Choroid plexus epithelial cell (primary cell): Measurements from ENCODE around the gene IHH.

Experiments
- DNase-seq: peaks from one replicate; pipeline ENCODE4 v3.0.0-alpha.2; 2010; ENCODE audit warnings: low read depth
- H3K4me3 ChIP-seq: 2 replicates; pipeline ENCODE4 v1.5.1; 2011; ENCODE audit warnings: low read depth, mild to moderate bottlenecking, control low read depth, low read length, moderate library complexity
- TF ChIP-seq, protein P1 (sequence below): conservative IDR thresholded peaks from 2 replicates; pipeline ENCODE4 v1.5.1; 2011; ENCODE audit warnings: low read depth, mild to moderate bottlenecking, control low read depth, inconsistent platforms, low read length, moderate library complexity

IHH gene

DNA sequence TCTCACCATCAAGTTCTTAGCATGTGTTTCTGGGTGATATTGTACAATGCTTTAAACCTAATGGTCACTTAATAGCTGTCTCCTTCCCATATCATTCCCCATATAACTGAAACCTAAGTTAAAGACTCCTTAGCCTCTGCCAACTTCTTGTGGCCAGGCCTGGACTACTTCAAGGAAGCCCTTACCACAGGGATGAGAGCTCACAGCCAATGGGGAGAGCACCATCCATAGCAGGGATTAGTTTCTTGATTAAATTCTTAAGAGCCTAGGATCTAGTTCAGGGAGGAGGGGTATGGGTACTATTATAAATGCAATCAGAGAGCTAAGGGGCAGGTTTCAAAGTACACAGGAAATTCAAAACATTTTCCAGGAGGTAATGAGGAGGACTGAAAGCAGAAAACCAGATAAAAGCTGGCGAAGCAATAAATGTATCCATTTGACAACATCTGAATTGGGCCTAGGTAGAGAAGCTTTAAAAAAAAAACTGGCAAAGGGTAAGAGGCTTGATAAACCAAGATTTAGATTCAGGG, 34.8 kb upstream of the IHH start:
- TF ChIP-seq, protein P1, sequence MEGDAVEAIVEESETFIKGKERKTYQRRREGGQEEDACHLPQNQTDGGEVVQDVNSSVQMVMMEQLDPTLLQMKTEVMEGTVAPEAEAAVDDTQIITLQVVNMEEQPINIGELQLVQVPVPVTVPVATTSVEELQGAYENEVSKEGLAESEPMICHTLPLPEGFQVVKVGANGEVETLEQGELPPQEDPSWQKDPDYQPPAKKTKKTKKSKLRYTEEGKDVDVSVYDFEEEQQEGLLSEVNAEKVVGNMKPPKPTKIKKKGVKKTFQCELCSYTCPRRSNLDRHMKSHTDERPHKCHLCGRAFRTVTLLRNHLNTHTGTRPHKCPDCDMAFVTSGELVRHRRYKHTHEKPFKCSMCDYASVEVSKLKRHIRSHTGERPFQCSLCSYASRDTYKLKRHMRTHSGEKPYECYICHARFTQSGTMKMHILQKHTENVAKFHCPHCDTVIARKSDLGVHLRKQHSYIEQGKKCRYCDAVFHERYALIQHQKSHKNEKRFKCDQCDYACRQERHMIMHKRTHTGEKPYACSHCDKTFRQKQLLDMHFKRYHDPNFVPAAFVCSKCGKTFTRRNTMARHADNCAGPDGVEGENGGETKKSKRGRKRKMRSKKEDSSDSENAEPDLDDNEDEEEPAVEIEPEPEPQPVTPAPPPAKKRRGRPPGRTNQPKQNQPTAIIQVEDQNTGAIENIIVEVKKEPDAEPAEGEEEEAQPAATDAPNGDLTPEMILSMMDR, result no peak
- no peak overlapping the region for H3K4me3 ChIP-seq
- no peak for DNase-seq

DNA sequence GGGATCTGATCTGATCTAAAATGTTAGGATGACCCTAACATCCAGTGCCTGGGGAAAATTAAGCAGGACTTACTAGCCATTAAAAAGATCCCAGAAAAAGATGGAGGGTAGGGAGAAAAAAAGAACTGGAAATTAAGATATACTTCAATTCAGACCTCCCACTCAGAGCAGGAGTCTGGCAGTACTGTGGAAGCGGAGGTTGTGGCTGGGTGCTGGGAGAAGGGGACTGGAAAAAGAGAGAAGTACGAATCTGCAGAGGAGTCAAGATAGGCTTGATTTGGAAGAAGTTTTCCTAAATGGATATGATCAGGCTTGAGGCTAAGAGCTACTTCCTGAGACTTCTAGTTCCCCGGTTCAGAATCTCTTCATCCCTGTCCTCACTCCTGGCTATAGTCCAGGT, 33.5 kb upstream of the IHH start:
- DNase-seq, result no peak
- TF ChIP-seq, protein P1, result no peak
- H3K4me3 ChIP-seq, result no peak overlapping the region

GRCh38 chr2:219090436-219091299, 29.9 kb upstream of the IHH start:
- no peak for DNase-seq
- TF ChIP-seq, protein P1, result no peak
- no peak overlapping the region for H3K4me3 ChIP-seq

- no peak overlapping the region for H3K4me3 ChIP-seq
- TF ChIP-seq, protein P1, result no peak
- DNase-seq, result no peak
These were observed 28.6 kb upstream of the IHH start for GRCh38 chr2:219089330-219089729.

- no peak for DNase-seq
- H3K4me3 ChIP-seq, result no peak overlapping the region
- TF ChIP-seq, protein P1, result no peak
These were observed 27.1 kb upstream of the IHH start for GRCh38 chr2:219087848-219088247.

- H3K4me3 ChIP-seq, result no peak overlapping the region
- TF ChIP-seq, protein P1, result no peak
These were observed 26.6 kb upstream of the IHH start for GRCh38 chr2:219087361-219087760.

DNA sequence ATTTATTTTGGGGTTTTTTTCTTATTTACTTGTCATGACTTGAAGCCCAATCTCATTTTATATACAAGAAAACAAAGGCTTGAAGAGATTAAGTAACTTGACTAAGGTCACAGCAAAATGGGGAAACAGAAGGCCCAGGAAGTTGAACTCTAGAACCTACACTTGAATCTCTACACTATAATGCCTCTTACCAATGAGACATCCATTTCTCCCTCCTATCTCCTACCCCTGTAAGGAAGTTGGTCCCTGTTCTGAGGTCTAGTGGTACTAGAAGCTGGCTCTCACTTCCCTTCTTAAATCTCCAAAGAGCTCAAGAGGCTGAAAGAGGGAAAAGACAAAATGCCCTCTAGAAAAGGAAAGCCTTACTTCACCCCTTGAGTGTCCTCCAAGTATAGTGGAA, 25.5 kb upstream of the IHH start:
- DNase-seq, result no peak
- H3K4me3 ChIP-seq, result no peak overlapping the region
- TF ChIP-seq, protein P1, result no peak

More at GRCh38 chr2:219087361-219087760, 26.6 kb upstream of the IHH start:
- no peak for DNase-seq
